ENCODE results near the gene SORCS2.

GRCh38 chr4:7478665-7479064, 286.3 kb downstream of the SORCS2 start:
- TF ChIP-seq YY1 (IDR thresholded peaks at IDR 0.05; ENCODE audit: insufficient read depth, insufficient read length): no peak
- TF ChIP-seq ZNF274 (IDR thresholded peaks at IDR 0.05; ENCODE audit: low read depth, low read length): no peak
- TF ChIP-seq SUZ12 (IDR thresholded peaks at IDR 0.05; ENCODE audit: extremely low read depth, insufficient read depth, insufficient read length): no peak
